Thyroid gland (tissue), 4 donors: Measurements from ENCODE around the gene MYZAP. TPM values are rescaled to one million over a fixed set of nuclear protein-coding genes. Genes with fewer than 3 reads are reported as not detected.

Source experiments
- DNase-seq, 2 donors: peaks; one replicate each; pipeline ENCODE4 v3.0.0-alpha.2; 2019
- H3K27ac ChIP-seq, 3 donors: fragments of 200-600 bp; sonication (generic); 1 replicate in 2 of 3; 2 replicates in 1 of 3; pipeline ENCODE4 v1.5.1; 2016 to 2019; ENCODE audit warnings: mild to moderate bottlenecking in 1 of 3, moderate library complexity in 1 of 3
- H3K27me3 ChIP-seq: fragments of 200-600 bp; sonication (generic); one replicate; pipeline ENCODE4 v1.5.1; 2019
- H3K36me3 ChIP-seq, 2 donors: fragments of 200-600 bp; sonication (generic); one replicate each; pipeline ENCODE4 v1.5.1; 2016 to 2019
- H3K4me1 ChIP-seq, 2 donors: fragments of 200-600 bp; sonication (generic); one replicate each; pipeline ENCODE4 v1.5.1; 2017 to 2019
- H3K4me3 ChIP-seq, 3 donors: fragments of 200-600 bp; sonication (generic); replicated peaks in 1 of 3; 1 replicate in 2 of 3; 2 replicates in 1 of 3; pipeline ENCODE4 v1.5.1; 2016; ENCODE audit warnings: mild to moderate bottlenecking in 1 of 3
- H3K9me3 ChIP-seq: fragments of 200-600 bp; sonication (generic); one replicate; pipeline ENCODE4 v1.5.1; 2017
- POLR2A ChIP-seq, 2 donors: fragments of 450-650 bp; IDR thresholded peaks; one replicate each; pipeline ENCODE4 v1.6.1; 2017; ENCODE audit warnings: antibody characterized with exemption in 2 of 2, mild to moderate bottlenecking in 2 of 2, moderate library complexity in 1 of 2
- WGBS, 2 donors: methylation state at CpG; one replicate each; pipeline ENCODE4 v1.1.5; 2017; 5-methylcytosine and 5-hydroxymethylcytosine counted together
- intact Hi-C: fragments of 100-400 bp; cut with DNase I; formaldehyde crosslinking; loops from one replicate; pipeline ENCODE4 v1.15.1; 2023
- total RNA-seq, 4 donors: library from RNA; depleted of rRNA; stranded (reverse); fragments of >200 nt; gene quantifications; one replicate each; pipeline ENCODE4 v1.2.3, GENCODE V29; 2016
- TF ChIP-seq, protein P1 (sequence below), 6 experiments: fragments of 200-600 bp in 3 of 6; fragments of 450-650 bp in 3 of 6; sonication (generic) in 3 of 6; IDR thresholded peaks; one replicate each; pipeline ENCODE4 v1.5.1; 2016 to 2019; ENCODE audit warnings: antibody characterized with exemption in 6 of 6, mild to moderate bottlenecking in 2 of 6, inconsistent platforms in 1 of 6, moderate library complexity in 1 of 6

Gene MYZAP
- total RNA-seq, 4 donors from 2014 or later: 3.2 to 20.7 (median 6.4) TPM

DNA sequence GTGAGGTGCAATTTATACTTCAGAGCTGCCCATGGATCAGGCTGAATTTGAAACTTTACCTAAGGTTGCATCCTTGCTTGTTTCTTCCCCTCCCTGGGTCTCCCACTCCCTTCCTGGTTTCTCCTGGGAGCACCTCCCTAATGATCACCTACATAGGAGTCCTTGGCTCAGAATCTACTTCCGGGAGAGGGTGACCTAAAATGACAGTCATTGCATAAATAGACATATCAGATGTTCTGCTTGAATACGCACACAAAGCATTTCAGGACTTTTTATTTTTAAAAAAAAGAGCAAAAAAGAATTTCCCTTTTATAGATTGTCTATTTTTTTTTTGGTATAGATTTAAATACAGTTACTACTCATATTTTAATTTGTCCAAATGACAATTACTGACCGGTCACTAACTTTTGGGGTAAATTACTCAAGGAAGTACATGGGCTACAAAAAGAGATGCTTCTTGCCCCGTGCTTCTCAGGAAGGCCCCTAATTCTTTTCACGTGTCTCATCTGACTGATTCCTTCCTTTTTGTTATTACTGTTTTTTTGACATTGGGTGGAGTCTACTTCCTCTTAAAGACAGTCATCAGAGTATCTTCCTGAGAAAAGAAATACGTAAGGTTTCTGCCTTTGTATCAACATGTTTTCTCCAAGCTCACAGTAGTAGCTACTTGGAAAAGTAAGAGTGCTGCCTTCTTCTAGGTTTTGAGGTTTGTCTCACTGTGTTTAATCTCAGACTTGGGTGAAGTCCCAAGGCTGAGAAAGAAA lies 4.9 kb upstream of the MYZAP start:
- 65 to 67% methylated on average over 6 of the region's 6 CpGs for WGBS, 2 donors
- H3K4me1 ChIP-seq: peaks cover 5 to 18% of the 10 kb centered on the region in 2 donors
- no peaks in the 10 kb centered on the region for H3K27me3 ChIP-seq
- no peak overlapping the region for H3K4me3 ChIP-seq
- TF ChIP-seq, protein P1, sequence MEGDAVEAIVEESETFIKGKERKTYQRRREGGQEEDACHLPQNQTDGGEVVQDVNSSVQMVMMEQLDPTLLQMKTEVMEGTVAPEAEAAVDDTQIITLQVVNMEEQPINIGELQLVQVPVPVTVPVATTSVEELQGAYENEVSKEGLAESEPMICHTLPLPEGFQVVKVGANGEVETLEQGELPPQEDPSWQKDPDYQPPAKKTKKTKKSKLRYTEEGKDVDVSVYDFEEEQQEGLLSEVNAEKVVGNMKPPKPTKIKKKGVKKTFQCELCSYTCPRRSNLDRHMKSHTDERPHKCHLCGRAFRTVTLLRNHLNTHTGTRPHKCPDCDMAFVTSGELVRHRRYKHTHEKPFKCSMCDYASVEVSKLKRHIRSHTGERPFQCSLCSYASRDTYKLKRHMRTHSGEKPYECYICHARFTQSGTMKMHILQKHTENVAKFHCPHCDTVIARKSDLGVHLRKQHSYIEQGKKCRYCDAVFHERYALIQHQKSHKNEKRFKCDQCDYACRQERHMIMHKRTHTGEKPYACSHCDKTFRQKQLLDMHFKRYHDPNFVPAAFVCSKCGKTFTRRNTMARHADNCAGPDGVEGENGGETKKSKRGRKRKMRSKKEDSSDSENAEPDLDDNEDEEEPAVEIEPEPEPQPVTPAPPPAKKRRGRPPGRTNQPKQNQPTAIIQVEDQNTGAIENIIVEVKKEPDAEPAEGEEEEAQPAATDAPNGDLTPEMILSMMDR (IDR thresholded peaks at IDR 0.05): no peak
- TF ChIP-seq POLR2A (IDR thresholded peaks at IDR 0.05): no peak
- H3K9me3 ChIP-seq: no peaks in the 10 kb centered on the region
- no peaks in the 10 kb centered on the region for H3K36me3 ChIP-seq
- intact Hi-C loops: no loop called here
- H3K27ac ChIP-seq: no peak overlapping the region
- no peak for DNase-seq

DNA sequence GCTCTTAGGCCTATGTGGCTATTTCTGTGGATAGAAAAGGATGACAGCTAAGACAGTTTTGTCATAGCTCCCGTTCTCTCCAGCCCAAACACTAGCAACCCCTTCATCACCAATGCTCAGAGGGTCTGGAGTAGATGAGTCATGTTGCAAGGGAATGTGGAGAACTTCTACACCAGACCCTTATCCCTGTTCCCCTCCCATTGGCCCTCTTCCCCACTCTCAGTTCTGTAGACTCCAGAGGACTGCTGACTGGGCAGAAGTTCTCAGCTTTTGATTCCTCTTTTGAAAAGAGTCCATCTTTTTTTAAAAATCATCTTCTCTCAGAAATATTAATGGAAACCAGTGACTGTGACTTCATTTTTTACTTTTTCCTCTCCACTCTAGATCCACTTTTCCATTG lies 2.4 kb upstream of the MYZAP start:
- DNase-seq: no peak
- Histone ChIP-seq H3K27me3 (no peaks in the 10 kb centered on the region), H3K4me3 (no peak overlapping the region), H3K4me1 (peaks cover 5 to 18% of the 10 kb centered on the region in 2 donors), H3K27ac (no peak overlapping the region), H3K9me3 (no peaks in the 10 kb centered on the region), H3K36me3 (no peaks in the 10 kb centered on the region)
- WGBS, 2 donors: 70 to 91% methylated on average over 1 of the region's 1 CpG
- no peak for TF ChIP-seq POLR2A (IDR thresholded peaks at IDR 0.05)
- TF ChIP-seq, protein P1 (IDR thresholded peaks at IDR 0.05): no peak
- intact Hi-C loops: no loop called here

DNA sequence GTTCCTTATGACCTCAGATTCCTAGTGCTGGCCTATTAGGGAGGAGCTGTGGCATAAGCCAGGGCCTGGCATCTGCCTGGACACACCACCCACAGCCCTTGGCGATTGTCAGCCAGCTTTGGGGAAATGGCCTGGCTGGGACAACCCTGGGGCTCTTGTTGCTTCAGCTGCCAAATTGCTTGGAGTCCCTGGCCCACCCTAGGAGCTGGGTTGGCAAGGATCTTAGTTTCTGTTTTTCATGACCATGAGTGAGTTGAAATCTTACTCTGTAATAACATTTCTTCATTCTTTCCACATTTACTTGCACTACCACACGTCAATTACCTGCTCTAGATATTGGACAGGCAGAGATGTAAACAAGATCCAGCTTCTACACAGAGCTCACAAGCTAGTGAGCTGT lies 1.9 kb upstream of the MYZAP start:
- Histone ChIP-seq H3K27ac (no peak overlapping the region), H3K4me1 (peaks cover 5 to 18% of the 10 kb centered on the region in 2 donors), H3K9me3 (no peaks in the 10 kb centered on the region), H3K27me3 (no peaks in the 10 kb centered on the region), H3K4me3 (no peak overlapping the region), H3K36me3 (no peaks in the 10 kb centered on the region)
- WGBS, 2 donors: 50 to 79% methylated on average over 2 of the region's 2 CpGs
- no peak for TF ChIP-seq POLR2A (IDR thresholded peaks at IDR 0.05)
- intact Hi-C loops: no loop called here
- no peak for DNase-seq

DNA sequence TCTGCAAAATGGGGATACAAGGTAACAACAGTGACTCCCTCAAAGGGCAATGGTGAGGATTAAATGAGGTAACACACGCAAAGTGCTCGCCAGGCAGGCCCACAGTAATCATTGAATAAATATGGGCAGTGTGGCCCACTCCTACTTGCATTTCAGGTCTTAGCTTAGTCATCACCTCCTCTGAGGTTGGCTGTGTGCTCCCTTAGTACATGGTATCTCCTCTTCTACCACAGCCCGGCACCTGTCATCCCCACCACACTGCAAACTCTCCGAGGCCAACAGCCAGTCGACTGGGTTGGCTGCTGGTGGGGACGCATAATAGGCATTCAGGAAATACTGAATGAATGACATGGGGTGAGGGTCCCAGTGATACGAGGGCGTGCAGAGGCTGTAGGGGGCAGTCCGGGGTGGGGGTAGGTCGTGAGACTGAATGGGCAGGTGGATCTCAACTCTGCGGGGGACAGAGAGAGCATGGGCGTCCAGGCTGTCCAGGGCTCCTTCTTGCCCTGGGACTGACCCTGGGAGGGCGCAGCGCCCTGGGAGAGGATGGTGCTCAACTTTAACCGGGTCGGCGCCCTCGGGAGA lies 375 bp upstream of the MYZAP start:
- Histone ChIP-seq H3K4me3 (peak overlapping the region in 1 of 3 donors; percentile 48), H3K27me3 (no peaks in the 10 kb centered on the region), H3K4me1 (peaks cover 5 to 18% of the 10 kb centered on the region in 2 donors), H3K9me3 (no peaks in the 10 kb centered on the region), H3K36me3 (no peaks in the 10 kb centered on the region), H3K27ac (no peak overlapping the region)
- intact Hi-C loops: no loop called here
- DNase-seq: peak in 1 of 2 donors; percentile 73
- WGBS, 2 donors: 46 to 48% methylated on average over 8 to 11 of the region's 18 CpGs
- TF ChIP-seq, protein P1 (IDR thresholded peaks at IDR 0.05): no peak
- no peak for TF ChIP-seq POLR2A (IDR thresholded peaks at IDR 0.05)

DNA sequence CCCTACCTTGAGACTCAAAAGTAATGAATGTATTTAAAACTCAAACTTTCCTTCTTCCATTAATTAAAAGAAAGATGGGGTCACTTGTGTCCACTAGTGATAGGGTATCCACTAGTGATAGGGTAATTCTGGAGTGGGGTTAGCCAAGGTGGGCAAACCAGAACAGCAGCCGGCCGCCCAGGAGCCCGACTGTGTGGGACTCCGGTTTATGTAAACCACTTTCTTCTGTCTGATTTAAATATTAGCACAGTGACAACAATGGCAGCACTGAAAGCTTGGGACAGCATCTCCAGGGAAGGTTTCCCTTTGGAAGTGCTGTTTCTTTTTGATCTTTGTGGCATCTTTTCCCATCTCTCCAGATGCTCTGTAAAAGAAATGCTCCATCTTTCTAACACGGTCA lies 722 bp downstream of the MYZAP start:
- peak overlapping the region in 1 of 3 donors; percentile 41 for H3K27ac ChIP-seq
- intact Hi-C loops: no loop called here
- DNase-seq: no peak
- no peaks in the 10 kb centered on the region for H3K36me3 ChIP-seq
- no peak for TF ChIP-seq POLR2A (IDR thresholded peaks at IDR 0.05)
- TF ChIP-seq, protein P1 (IDR thresholded peaks at IDR 0.05): no peak
- WGBS, 2 donors: 95 to 96% methylated on average over 5 of the region's 5 CpGs
- H3K4me1 ChIP-seq: peaks cover 5 to 18% of the 10 kb centered on the region in 2 donors
- peak overlapping the region in 1 of 3 donors; percentile 48 for H3K4me3 ChIP-seq
- H3K27me3 ChIP-seq: no peaks in the 10 kb centered on the region
- H3K9me3 ChIP-seq: no peaks in the 10 kb centered on the region
